ENCODE results near the gene COX6B1. TPM values are rescaled to one million over a fixed set of nuclear protein-coding genes. Genes with fewer than 3 reads are reported as not detected.
"Not testable (repeated sequence)": the region's sequence is repeated elsewhere in the genome, so short reads cannot be mapped to it uniquely, and the experiment has no call there.

The COX6B1 gene
- total RNA-seq, 1 experiment from 2014 or later: 483 TPM

- no peak for DNase-seq (ENCODE audit: low spot score)
Observed at GRCh38 chr19:35665157-35665556, 17.0 kb downstream of the COX6B1 start.

GRCh38 chr19:35665604-35666003 is 17.5 kb downstream of the COX6B1 start:
- DNase-seq (ENCODE audit: low spot score): no peak

- DNase-seq (ENCODE audit: low spot score): no peak
Observed at GRCh38 chr19:35666251-35666913, 18.3 kb downstream of the COX6B1 start, which contains the start of gene UPK1A. Gene UPK1A (plus strand): TSS chr19:35666517. CDS start chr19:35666813, 296 bp downstream.

GRCh38 chr19:35669566-35669965 is 21.4 kb downstream of the COX6B1 start:
- DNase-seq (ENCODE audit: low spot score): no peak

GRCh38 chr19:35669974-35670373 is 21.9 kb downstream of the COX6B1 start:
- DNase-seq (ENCODE audit: low spot score): no peak

- DNase-seq (ENCODE audit: low spot score): no peak
Observed at GRCh38 chr19:35670686-35671085, 22.6 kb downstream of the COX6B1 start.

- peak; percentile 11 for DNase-seq (ENCODE audit: low spot score)
Observed at GRCh38 chr19:35671818-35672217, 23.7 kb downstream of the COX6B1 start.

- DNase-seq (ENCODE audit: low spot score): peak; percentile 73
Observed at GRCh38 chr19:35673121-35673804, 25.1 kb downstream of the COX6B1 start.

GRCh38 chr19:35675589-35676140 is 27.5 kb downstream of the COX6B1 start:
- no peak for DNase-seq (ENCODE audit: low spot score)

GRCh38 chr19:35689836-35690235 is 41.7 kb downstream of the COX6B1 start:
- no peak for DNase-seq (ENCODE audit: low spot score)

- not testable (repeated sequence) for DNase-seq (ENCODE audit: low spot score)
Observed at GRCh38 chr19:35691106-35691505, 43.0 kb downstream of the COX6B1 start.

- no peak for DNase-seq (ENCODE audit: low spot score)
Observed at GRCh38 chr19:35692010-35692409, 43.9 kb downstream of the COX6B1 start.

- DNase-seq (ENCODE audit: low spot score): no peak
Observed at GRCh38 chr19:35693422-35693821, 45.3 kb downstream of the COX6B1 start.

GRCh38 chr19:35693835-35694599 is 45.9 kb downstream of the COX6B1 start:
- peak; percentile 90 for DNase-seq (ENCODE audit: low spot score)

GRCh38 chr19:35695895-35696422 is 47.8 kb downstream of the COX6B1 start:
- no peak for DNase-seq (ENCODE audit: low spot score)

GRCh38 chr19:35696835-35697234 is 48.7 kb downstream of the COX6B1 start:
- DNase-seq (ENCODE audit: low spot score): no peak

GRCh38 chr19:35702223-35703012 is 54.3 kb downstream of the COX6B1 start:
- peak; percentile 98 for DNase-seq (ENCODE audit: low spot score)

- no peak for DNase-seq (ENCODE audit: low spot score)
Observed at GRCh38 chr19:35703343-35703742, 55.2 kb downstream of the COX6B1 start.

- no peak for DNase-seq (ENCODE audit: low spot score)
Observed at GRCh38 chr19:35704218-35704617, 56.1 kb downstream of the COX6B1 start, which contains the start of gene ZBTB32. Gene ZBTB32 (plus strand): TSS chr19:35704558. CDS start chr19:35714627, 10,069 bp downstream.

Data from A172 (cell line).